Kidney epithelial cell (primary cell): Measurements from ENCODE around the gene CORO6. TPM values are rescaled to one million over a fixed set of nuclear protein-coding genes. Genes with fewer than 3 reads are reported as not detected.

ENCODE experiments used
- DNase-seq: peaks from one replicate; pipeline ENCODE4 v3.0.0-alpha.2; 2010; ENCODE audit warnings: low read depth
- H3K27me3 ChIP-seq: 2 replicates; pipeline ENCODE4 v1.6.0; 2011; ENCODE audit warnings: low read length; ENCODE audit not compliant: control insufficient read depth, insufficient read depth
- H3K36me3 ChIP-seq: 2 replicates; pipeline ENCODE4 v1.5.1; 2011; ENCODE audit warnings: low read length; ENCODE audit not compliant: control insufficient read depth, insufficient read depth
- H3K4me3 ChIP-seq: 2 replicates; pipeline ENCODE4 v1.5.1; 2011; ENCODE audit warnings: low read depth, mild to moderate bottlenecking, control low read depth, low read length
- total RNA-seq: library from RNA; depleted of rRNA; stranded (reverse); fragments of >200 nt; gene quantifications from 2 replicates; pipeline ENCODE4 v1.2.3, GENCODE V29; 2015
- TF ChIP-seq, protein P1 (sequence below): IDR thresholded peaks from 2 replicates; pipeline ENCODE4 v1.5.1; 2011; ENCODE audit warnings: mild to moderate bottlenecking, moderate library complexity, low read length, control low read depth, inconsistent platforms; ENCODE audit not compliant: insufficient read depth, poor library complexity, severe bottlenecking

The CORO6 gene
- total RNA-seq, 1 donor from 2014 or later, result 2.2 TPM

DNA sequence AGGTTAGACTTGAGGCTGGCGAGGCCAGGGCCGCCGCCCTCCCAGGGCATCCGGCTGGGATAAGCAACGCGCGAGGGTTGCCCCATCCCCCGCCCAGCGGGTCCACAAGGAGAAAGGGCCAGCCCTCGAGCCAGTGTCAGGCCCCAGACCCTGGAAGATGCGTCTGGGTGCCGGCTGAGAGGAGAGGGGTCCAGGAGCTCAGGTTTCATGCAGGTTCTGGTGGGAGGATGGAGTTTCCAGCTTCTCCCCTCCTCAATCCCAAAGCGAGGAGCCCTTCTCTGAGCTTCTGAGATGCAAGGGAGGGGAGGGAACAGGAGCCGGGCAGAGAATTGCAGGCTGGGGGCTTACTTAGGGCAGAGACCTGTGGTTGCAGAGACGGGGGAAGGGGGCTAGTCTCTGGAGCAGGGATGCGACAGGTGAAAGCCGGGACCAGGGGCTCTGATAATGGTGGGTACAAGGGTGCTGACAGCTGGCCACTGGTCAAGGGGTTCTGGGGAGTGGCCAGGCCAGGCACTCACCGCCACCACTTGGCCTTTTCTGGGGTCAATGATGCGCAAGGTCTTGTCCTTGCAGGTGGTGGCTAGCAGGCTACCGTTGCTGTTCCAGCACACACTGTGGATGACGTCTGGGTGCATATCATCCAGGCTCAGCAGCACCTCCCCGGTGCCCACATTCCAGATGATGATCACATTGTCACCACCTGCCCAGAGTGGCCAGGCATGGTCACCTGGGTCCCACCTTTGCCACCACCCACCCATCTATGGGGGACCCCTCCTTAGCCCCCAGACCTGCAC lies 4.2 kb downstream of the CORO6 start:
- Histone ChIP-seq H3K4me3 (no peak overlapping the region), H3K27me3 (peaks cover 14% of the 10 kb centered on the region), H3K36me3 (no peaks in the 10 kb centered on the region)
- TF ChIP-seq, protein P1, sequence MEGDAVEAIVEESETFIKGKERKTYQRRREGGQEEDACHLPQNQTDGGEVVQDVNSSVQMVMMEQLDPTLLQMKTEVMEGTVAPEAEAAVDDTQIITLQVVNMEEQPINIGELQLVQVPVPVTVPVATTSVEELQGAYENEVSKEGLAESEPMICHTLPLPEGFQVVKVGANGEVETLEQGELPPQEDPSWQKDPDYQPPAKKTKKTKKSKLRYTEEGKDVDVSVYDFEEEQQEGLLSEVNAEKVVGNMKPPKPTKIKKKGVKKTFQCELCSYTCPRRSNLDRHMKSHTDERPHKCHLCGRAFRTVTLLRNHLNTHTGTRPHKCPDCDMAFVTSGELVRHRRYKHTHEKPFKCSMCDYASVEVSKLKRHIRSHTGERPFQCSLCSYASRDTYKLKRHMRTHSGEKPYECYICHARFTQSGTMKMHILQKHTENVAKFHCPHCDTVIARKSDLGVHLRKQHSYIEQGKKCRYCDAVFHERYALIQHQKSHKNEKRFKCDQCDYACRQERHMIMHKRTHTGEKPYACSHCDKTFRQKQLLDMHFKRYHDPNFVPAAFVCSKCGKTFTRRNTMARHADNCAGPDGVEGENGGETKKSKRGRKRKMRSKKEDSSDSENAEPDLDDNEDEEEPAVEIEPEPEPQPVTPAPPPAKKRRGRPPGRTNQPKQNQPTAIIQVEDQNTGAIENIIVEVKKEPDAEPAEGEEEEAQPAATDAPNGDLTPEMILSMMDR, result no peak
- no peak for DNase-seq

DNA sequence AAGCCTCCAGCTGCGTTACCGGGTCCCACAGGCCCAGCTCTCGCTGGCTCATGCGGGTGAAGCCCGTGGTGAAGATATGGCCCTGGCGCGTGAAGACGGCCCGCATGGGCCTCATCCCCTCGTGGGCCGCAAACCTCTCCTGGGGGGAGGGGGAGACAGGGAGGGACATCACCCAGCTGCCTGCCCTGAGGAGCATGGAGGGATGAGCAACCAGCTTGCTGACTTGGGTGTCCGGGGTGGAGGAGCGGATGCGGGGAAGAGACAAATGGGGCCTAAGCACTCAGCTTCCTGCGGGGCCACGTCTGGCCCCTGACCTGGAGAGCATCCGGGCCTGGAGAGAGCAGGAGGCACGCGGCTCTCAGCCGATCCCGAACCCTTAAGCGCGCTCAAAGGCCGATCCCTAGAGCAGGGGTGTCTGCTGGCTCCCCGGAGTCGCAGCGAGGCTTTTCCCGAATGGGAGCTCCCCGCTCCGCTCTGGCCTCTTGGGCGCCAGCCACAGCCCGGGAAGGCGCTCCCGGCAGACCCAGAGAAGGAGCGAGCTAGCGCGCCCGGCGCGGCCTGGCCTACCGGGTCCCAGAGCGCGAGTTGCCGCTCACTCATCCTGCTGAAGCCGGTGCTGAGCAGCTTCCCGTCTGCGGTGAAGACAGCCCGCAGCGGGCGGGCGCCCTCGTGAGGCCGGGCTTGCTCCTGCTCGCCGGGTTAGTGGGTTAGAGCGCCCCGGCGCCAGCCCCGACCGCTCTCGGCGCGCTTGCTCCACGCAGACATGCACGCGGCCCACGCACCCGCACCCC lies 5.0 kb downstream of the CORO6 start:
- H3K4me3 ChIP-seq, result peak overlapping the region; percentile 21
- TF ChIP-seq, protein P1, result peak; percentile 72
- DNase-seq, result no peak
- H3K36me3 ChIP-seq, result no peaks in the 10 kb centered on the region
- peaks cover 18% of the 10 kb centered on the region for H3K27me3 ChIP-seq

DNA sequence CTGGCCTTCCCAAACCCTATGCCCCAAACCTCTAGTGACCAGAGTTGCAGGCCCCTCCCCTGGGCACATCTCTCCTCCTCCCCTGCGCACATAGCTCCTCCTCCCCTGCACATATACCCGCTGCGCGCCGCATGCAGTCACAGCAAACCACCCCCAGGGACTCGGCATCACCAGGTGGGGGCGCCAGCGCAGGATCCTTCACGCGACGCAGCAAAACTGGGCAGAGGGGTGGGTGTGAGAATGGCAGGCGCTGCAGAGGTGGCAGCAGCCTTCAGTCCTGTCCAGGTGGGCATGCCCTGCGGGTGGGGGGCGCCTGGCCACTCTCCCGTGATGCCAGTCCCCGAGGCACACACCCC lies 5.6 kb downstream of the CORO6 start:
- DNase-seq, result no peak
- no peaks in the 10 kb centered on the region for H3K36me3 ChIP-seq
- H3K27me3 ChIP-seq, result peaks cover 20% of the 10 kb centered on the region
- no peak overlapping the region for H3K4me3 ChIP-seq
- TF ChIP-seq, protein P1, result peak; percentile 86

DNA sequence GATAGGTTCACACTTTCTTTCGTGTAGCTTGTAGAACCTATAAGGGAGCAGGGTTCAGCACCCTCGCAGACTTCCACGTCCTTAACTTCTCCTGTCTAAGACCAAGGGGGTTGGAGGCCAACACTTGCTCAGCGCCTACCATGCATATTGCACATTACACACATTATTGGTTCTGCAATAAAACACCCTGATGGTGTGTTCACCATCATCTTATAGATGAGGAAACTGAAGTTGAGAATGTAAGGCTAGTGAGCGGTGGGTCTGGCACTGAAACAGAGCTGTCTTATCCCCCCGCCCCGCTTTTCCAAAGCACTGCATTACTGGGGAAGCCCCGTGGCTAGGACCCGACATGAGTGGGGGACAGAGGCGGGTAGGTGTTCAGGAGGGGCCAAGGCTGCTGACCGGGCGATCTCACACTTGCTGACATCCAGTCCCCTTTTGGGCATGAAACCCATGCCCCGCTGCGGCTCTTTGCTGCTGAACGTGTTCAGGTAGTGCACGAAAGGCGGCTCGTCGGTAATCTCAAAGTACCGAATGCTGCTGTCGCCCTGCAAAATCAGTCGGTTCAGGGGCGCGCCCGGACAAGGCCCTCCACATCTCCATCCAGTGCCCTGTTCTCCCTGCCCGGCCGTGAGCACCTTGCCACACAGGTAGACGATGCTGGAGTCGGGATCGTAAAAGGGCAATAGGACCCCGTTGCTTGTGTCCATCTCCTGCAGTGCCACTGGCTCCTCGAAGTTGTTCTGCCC lies 6.2 kb downstream of the CORO6 start:
- no peak for DNase-seq
- H3K36me3 ChIP-seq, result no peaks in the 10 kb centered on the region
- H3K4me3 ChIP-seq, result peak overlapping the region; percentile 14
- TF ChIP-seq, protein P1, result no peak
- peaks cover 20% of the 10 kb centered on the region for H3K27me3 ChIP-seq

DNA sequence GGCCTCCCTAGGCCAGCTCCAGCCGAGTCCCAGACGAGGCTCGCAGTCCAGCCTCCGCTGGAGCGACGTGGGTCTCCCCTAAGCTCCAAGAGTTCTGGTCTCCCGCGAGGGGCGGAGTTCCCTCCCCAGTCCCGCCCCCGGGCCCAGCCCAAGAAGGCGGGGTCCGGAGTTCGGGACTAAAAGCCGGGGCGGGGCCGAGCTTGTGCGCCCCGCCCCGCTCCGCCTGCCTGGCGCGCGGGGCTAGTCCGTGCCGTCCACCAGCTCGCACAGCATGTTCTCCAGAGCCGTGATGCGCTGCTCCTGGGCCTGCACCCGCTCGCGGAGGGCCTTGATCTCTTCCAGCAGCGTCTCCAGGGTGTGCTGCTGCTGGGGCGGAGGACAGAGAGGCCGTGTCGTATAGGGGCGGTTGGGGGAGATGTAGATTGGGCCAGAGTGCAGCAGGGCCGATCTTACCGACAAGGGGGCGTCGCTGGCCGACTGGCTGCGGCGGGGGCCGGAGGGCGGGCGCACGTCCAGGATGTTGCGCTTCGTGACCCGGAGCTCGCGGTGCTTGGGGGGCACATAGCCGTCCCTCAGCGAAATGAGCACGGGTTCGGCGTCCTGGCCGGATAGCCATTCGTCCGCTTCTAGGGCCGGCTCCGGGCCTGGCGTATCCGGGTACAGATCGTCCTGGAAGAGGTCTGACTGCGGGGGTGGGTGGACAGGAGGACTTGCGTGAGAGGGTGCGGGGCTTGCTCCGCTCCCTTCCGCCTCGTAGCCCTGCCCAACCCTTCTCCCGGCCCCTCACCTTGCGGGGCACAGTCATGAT lies 7.0 kb downstream of the CORO6 start:
- no peak for DNase-seq
- peaks cover 20% of the 10 kb centered on the region for H3K27me3 ChIP-seq
- TF ChIP-seq, protein P1, result no peak
- H3K4me3 ChIP-seq, result peak overlapping the region; percentile 14
- no peaks in the 10 kb centered on the region for H3K36me3 ChIP-seq
